DMS53 (cell line): Measurements from ENCODE around the gene ZDHHC12.
A peak's percentile ranks its signal among the peaks of the same experiment; 100 is the strongest.

Source experiments
- DNase-seq: peaks from one replicate; lab custom pipeline; 2025; lab: John Stamatoyannopoulos, UW

Gene ZDHHC12

DNA sequence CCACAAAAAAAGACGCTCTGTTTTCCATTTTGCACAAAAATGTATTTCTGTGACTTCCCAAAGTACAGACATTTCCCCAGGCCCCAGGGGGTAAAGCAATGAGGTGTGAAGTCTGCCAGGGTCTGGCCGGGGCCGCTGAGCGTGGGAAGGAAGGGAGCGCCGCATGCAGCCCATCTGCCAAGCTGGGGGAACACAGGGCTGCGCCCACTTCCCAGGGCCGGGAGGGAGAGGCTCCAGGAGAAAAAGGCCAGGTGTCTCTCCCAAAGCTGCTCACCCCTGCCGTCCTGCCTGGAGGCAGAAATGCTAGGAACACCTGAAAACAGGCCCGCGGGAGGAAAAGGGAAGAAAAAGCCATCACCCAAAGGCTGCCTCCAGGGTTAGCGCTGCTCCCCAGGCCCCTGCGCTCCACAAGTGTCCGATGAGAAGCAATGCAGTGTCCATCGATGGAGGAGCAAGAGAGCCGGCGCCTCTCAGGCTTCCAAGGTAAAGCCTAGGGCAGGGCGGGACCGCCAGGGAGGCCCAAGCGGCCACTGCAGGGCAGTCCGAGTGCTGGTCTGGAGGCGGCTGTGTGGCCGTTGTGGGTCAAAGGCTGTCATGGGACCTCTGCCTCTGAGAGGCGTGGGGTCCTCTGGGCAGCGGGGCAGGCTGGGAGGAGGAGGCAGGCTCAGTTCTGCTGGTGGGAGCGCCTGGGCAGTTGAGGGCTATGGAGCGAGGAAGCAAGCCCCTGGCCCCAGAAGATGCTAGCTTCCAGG lies 6.0 kb upstream of the ZDHHC12 start:
- no peak for DNase-seq

- DNase-seq, result no peak
Observed at GRCh38 chr9:128729302-128729701, 5.4 kb upstream of the ZDHHC12 start.

GRCh38 chr9:128728298-128728697 lies 4.4 kb upstream of the ZDHHC12 start:
- no peak for DNase-seq

DNA sequence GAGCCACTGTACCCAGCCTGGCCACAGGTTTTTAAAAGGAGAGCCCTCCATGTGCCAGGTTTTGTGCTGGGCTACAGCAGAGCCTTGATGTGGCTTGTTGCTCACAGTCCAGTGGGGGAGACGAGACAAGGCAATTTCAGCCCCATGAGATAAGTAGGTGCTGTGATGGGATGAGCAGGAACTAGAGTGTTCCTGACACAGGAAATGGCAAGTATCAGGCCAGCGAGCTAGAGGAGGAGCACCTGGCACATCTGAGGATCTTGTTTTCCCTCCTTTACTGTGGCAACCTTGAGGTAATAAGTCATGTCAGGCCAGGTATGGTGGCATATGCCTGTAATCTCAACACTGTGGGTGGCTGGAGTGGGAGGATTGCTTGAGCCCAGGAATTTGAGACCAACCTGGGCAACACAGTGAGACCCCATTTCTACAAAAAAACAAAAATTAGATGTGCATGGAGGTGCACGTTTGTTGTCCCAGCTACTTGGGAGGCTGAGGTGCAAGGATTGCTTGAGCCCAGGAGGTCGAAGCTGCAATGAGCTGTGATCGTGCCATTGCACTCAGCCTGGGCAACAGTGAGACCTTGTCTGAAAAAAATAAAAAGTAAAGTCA lies 3.8 kb upstream of the ZDHHC12 start:
- peak; percentile 54 for DNase-seq

DNA sequence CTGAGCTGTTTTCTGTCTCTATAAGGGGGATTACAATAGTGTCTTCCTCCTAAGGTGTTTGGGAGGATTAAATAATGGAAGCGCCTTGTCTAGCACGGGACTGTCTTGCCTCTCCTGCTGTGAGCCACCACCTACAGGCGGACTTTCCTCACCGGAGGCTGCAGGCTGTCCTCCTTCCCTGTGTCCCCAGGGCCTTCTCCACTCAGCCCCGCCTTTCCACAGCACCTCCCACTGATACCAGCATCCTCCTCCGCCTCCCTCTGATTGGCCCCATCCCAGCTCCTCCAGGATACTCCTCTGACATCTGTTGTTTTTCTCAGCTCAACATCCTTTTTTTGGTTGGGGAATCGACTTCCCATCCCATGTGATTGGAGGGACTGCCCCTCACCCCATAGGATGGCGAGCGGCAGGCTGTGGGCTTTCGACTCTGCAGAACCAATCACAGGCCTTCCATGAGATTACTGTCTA lies 851 bp upstream of the ZDHHC12 start:
- DNase-seq, result peak; percentile 96

DNA sequence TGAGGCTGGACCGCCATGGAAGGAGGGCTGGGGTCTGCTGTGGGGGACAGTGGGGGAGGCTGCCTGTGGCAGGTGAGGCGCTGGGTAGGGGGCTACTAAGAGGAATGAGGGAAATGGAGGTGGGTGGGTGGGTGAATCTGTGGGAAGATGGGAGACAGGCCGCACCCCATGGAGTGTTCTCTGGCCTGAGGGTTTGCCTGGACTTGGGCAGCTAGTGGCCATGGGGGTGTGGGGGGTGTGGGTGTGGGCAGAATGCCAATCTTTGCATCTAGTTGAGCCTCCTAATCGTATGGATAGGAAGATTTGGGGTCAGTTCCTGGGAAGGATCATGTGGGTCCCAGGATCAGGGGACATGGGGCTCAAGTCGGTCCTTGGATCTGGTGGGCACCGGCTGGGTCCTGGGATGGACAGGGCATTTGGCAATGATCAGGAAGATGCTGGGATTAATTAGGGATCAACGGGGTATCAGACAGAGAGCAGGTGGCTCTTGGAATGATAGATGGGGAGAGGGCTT lies 518 bp downstream of the ZDHHC12 start:
- no peak for DNase-seq

DNA sequence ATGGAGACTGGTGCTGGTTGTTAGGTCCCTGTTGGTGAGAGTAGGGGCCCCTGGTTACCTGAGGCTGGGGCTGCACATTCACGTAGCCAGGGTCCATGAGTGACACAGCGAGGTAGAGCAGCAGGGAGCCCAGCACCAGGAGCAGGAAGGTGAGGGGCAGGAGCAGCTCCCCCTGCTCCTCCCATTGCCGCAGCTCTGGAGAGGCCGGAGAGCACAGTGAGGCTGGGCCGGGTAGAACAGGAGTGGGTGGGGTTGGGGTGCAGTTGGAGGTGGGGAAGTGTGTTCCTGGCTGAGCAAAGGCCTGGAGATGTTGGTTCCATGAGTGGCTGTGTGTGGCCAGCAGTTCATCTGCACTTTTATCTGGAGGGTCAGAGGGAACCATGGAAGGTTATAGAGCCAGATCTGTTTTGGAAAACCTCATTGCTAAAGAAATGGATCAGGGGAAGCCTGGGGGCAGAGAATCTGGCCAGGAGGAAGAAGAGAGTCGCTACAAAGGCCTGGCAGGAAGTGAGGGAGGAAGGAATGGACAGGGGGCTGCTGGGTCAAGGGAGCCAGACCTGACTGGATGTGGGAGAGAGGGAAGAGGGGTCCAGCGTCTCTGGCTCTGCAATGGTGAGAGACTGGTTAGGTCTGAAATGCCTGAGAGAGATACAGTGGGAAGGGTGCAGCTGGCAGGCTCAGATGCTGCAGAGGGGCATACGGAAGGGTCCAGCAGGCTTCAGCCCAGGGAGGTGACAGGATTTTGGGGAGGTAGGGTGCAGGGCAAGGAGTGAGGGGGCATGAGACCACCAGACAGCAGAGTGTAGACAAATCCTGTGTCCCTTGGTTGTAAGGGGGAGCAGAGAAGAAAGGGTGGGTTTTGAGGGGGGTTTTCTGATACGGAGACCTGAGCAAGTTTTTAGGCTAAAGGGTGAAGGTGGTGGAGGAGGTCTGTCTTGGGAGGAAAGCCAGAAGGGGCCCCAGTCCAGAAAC lies 1.3 kb downstream of the ZDHHC12 start:
- no peak for DNase-seq

DNA sequence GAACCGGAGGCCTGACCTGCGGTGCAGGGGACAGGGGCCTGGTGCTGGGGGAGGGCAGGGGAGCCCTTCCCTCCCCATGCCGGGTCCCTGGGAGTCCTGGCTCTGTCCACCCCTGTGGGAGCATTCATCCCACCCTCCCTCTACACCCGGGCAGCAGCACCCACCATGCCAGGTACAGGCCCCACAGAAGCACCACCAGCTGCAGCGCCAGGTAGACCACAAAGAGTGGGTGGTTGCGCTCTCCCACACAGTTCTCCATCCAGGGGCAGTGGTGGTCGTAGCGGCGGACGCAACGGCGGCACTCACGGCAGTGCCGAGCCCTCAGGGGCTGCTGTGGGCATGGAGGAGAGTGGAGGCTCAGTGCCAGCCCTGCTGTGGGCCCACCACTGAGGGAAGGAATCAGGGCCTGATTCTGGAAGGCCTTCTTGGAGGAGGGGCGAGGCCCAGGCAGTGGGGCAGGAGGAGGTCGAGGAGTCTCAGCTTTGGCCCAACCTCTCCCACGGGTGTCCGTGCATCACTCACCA lies 2.4 kb downstream of the ZDHHC12 start:
- DNase-seq, result no peak

DNA sequence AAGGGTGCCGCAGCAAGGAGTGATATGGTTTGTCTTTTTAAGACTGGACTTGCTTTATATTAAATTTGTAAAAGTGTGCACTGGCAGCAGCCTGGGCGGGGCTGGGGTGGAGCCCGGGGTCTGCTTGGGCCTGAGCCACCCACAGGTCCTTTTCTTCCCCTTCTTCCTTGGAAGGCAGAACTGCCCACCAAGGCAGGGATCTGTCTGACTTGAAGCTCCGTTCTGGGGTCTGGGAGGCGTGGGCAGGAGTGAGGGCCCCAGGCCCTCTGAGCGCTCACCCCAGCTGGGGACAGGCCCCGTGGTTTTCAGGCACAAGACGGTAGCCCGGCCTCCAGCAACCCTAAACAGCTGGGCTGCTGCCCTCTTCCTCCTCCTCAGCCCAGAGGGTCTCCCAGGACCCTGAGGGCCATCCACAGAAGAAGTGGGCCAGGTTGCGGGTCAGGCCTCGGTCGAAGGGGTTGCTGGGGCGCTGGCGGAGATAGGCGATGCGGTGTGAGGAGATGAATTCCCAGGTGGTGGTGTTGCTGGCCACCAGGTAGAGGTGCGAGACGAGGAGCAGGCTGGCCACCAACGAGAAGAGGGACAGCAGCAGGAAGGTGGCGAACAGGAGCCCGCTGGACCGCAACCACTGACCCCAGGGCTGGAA lies 3.0 kb downstream of the ZDHHC12 start:
- DNase-seq, result no peak

- DNase-seq, result no peak
Observed at GRCh38 chr9:128719919-128720605, 3.9 kb downstream of the ZDHHC12 start.

- no peak for DNase-seq
Observed at GRCh38 chr9:128718475-128718874, 5.5 kb downstream of the ZDHHC12 start.

GRCh38 chr9:128718047-128718446 lies 5.9 kb downstream of the ZDHHC12 start:
- no peak for DNase-seq

DNA sequence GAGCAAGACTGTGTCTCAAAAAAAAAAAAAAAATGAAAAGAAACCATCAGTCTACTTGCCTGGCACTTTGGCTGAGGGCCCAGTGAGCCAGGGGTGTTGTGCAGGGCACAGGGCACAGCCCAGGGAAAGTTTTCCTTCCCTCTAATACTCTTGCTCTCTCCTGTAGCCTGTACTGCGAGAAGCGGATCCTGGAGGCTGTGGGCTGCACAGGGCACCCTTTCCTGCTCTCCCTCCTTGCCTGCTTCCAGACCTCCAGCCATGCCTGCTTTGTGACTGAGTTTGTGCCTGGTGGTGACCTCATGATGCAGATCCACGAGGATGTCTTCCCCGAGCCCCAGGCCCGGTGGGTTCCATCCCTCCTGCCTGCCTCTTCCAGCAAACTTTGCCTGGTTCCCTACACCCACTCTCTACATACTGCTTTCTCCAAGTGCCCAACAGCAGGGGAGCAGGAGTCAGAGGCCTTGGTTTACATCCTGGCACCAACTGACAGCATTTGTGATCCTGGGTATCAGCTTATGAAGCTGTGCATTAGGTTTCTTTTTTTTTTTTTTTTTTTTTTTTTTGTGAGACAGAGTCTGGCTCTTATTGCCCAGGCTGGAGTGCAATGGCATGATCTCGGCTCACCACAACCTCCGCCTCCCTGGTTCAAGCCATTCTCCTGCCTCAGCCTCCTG lies 7.2 kb downstream of the ZDHHC12 start:
- DNase-seq, result no peak

GRCh38 chr9:128715436-128715750 lies 8.5 kb downstream of the ZDHHC12 start:
- DNase-seq, result no peak

DNA sequence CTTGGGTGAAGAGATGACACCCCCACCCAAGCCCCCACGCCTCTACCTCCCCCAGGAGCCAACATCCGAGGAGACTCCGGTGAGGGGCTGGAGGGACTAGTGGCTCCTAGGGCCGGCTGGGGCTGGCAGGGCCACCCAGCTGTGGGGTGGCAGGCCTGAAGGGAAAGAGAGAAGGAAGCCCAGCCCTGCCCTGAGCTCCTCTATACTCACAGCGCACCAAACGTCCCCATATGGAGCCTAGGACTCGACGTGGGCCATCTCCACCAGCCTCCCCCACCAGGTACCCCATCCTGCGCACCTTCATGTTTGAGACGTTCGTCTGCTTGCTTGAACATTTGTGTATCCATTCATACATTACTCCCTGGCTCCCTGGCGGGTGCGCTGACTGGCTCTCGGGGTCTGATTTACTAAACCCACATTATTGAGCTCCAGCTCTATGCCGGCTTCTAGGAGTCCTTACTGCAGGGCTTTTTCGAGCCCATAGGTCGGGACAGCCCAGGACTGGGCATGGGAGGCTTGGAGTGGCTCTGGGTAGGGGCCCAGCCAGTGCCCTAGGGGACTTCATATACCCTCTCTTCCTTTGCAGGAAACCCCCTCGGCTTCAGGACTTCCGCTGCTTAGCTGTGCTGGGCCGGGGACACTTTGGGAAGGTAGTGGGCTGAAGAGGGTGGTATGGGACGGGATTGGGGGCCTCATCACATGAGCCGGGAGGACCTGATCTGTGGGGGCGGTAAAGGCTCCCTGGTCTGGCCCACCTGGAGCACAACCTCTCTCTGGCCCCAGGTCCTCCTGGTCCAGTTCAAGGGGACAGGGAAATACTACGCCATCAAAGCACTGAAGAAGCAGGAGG lies 9.1 kb downstream of the ZDHHC12 start:
- DNase-seq, result no peak

DNA sequence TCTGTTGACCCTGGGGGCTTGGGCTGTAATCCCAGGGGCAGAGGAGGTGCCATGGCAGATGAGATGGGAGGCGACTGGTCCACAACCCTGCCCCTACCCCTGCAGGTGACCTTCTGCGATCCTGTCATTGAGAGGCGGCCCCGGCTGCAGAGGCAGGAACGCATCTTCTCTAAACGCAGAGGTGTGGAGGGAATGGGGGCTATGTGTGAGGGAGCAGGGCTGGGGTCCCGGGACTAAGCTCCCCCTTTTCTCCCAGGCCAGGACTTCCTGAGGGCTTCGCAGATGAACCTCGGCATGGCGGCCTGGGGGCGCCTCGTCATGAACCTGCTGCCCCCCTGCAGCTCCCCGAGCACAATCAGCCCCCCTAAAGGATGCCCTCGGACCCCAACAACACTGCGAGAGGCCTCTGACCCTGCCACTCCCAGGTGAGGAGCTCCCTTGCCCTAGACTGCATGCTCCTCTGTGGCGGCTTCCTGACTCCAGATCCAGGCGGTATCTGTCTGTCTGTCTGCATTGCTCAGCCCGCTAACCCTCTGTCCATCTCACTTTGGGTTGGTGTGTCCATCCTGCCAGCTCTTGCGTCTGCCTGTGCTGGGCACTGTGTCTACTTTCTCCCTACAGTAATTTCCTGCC lies 9.9 kb downstream of the ZDHHC12 start:
- no peak for DNase-seq

GRCh38 chr9:128713411-128713780 lies 10.5 kb downstream of the ZDHHC12 start:
- DNase-seq, result no peak

DNA sequence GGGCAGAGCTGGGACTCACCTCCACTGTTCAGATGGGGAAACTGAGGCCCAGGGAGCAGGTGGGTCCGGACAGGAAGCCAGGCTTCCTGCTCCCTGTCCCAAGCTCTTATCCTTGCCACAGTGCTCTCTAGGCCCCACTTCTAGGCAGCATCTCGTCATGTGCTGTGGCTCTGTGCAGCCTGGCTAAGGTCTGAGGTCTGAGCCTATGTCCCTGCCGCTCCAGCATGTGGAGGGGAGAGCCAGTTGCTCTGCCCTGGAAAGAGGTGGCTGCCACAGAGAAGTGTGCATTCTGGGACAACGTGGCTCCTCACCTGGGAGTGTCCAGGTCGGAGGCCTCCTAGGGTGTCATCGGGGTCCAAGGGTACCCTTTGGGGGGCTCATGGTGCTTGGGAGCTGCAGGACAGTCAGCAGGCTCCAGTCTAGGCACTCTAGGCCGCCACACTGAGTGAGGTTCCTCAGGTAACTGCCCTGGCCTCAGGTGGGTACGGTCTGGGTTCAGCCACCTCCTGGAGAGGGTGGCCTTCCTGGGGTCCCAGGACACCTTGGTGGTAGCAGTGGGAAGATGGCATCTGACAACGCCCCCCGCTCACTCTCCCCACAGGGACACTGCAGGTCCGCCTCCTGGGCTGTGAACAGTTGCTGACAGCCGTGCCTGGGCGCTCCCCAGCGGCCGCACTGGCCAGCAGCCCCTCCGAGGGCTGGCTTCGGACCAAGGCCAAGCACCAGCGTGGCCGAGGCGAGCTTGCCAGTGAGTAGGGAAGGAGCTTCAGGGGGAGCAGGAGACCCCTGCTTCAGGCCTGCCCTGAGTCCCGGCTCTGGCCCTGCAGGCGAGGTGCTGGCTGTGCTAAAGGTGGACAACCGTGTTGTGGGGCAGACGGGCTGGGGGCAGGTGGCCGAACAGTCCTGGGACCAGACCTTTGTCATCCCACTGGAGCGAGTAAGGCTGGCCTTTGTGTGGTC lies 11.2 kb downstream of the ZDHHC12 start:
- DNase-seq, result peak; percentile 25
